M059J (cell line): ENCODE measurements around the gene POP4. TPM values are rescaled to one million over a fixed set of nuclear protein-coding genes. Genes with fewer than 3 reads are reported as not detected.

Experiments used
- DNase-seq: peaks from one replicate; pipeline ENCODE4 v3.0.0-alpha.2; 2012; ENCODE audit warnings: low read depth
- total RNA-seq: library from RNA; depleted of rRNA; stranded (reverse); fragments of >200 nt; shearing (Covaris generic); gene quantifications from 2 replicates; pipeline ENCODE4 v1.2.3, GENCODE V29; 2014; rRNA removed

POP4 gene
- total RNA-seq, 1 experiment from 2014 or later: 133 TPM

GRCh38 chr19:29662278-29662603, 56.2 kb downstream of the POP4 start:
- no peak for DNase-seq

- peak; percentile 92 for DNase-seq
Observed at GRCh38 chr19:29662604-29663404, 56.7 kb downstream of the POP4 start.

GRCh38 chr19:29663861-29664752, 58.0 kb downstream of the POP4 start:
- peak; percentile 76 for DNase-seq

GRCh38 chr19:29664753-29665214, 58.7 kb downstream of the POP4 start:
- DNase-seq: no peak

GRCh38 chr19:29665215-29665825, 59.2 kb downstream of the POP4 start, which contains the start of gene PLEKHF1:
TSS of gene PLEKHF1 (plus strand) at chr19:29665461. CDS start at chr19:29673840, 8,379 bp downstream.
- DNase-seq: peak; percentile 71

- DNase-seq: peak; percentile 51
Observed at GRCh38 chr19:29665826-29666577, 59.9 kb downstream of the POP4 start.

Other genes with a start within 250 kb of the POP4 start
- not detected in 2 replicates for gene VSTM2B, start 80.3 kb upstream of the POP4 start, total RNA-seq
- gene PLEKHF1, start 59.2 kb downstream of the POP4 start, total RNA-seq: 4.2 and 10.7 TPM in 2 replicates
- gene C19orf12, start 109.0 kb downstream of the POP4 start, total RNA-seq: 28.7 and 29.0 TPM in 2 replicates
- gene CCNE1, start 205.7 kb downstream of the POP4 start, total RNA-seq: 33.0 and 40.2 TPM in 2 replicates